DOHH2 (cell line): Measurements from ENCODE around the gene CDKL4.

ENCODE experiments used
- EZH2phosphoT487 ChIP-seq: fragments of 200-600 bp; sonication (generic); IDR thresholded peaks from 2 replicates; pipeline ENCODE4 v1.6.1; 2017; ENCODE audit warnings: borderline replicate concordance, mild to moderate bottlenecking, antibody characterized with exemption, low read length, moderate library complexity, mixed read lengths
- TF ChIP-seq, protein P1 (sequence below): fragments of 200-600 bp; sonication (generic); IDR thresholded peaks from one replicate; pipeline ENCODE4 v1.5.1; 2014; ENCODE audit warnings: antibody characterized with exemption, mild to moderate bottlenecking, low read depth, low read length; ENCODE audit not compliant: poor library complexity, severe bottlenecking

DNA sequence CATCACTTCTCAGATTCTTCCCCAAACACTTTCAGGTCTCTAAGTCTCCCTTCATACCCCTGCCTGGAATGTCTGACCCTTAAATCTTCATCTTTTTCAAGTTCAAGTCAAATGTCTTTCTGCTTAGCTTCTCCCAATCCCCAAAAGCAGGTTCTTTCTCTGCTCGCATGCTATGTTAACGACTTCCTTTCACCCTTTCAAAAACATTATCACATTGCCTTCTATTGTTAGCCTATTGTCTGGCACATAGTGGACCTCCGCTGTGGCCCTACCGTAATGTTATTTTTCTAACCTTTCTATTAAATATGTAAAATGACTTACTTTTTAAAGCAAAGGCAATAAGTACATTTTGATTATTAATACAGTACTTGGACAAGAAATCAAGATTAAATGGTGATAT is 2.2 kb downstream of the CDKL4 start:
- TF ChIP-seq, protein P1, sequence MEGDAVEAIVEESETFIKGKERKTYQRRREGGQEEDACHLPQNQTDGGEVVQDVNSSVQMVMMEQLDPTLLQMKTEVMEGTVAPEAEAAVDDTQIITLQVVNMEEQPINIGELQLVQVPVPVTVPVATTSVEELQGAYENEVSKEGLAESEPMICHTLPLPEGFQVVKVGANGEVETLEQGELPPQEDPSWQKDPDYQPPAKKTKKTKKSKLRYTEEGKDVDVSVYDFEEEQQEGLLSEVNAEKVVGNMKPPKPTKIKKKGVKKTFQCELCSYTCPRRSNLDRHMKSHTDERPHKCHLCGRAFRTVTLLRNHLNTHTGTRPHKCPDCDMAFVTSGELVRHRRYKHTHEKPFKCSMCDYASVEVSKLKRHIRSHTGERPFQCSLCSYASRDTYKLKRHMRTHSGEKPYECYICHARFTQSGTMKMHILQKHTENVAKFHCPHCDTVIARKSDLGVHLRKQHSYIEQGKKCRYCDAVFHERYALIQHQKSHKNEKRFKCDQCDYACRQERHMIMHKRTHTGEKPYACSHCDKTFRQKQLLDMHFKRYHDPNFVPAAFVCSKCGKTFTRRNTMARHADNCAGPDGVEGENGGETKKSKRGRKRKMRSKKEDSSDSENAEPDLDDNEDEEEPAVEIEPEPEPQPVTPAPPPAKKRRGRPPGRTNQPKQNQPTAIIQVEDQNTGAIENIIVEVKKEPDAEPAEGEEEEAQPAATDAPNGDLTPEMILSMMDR, result no peak
- no peak for TF ChIP-seq EZH2phosphoT487
